Measurements from ENCODE around the gene ADO.
A peak's percentile ranks its signal among the peaks of the same experiment; 100 is the strongest.
"Not testable (repeated sequence)": the region's sequence is repeated elsewhere in the genome, so short reads cannot be mapped to it uniquely, and the experiment has no call there.

ADO gene

DNA sequence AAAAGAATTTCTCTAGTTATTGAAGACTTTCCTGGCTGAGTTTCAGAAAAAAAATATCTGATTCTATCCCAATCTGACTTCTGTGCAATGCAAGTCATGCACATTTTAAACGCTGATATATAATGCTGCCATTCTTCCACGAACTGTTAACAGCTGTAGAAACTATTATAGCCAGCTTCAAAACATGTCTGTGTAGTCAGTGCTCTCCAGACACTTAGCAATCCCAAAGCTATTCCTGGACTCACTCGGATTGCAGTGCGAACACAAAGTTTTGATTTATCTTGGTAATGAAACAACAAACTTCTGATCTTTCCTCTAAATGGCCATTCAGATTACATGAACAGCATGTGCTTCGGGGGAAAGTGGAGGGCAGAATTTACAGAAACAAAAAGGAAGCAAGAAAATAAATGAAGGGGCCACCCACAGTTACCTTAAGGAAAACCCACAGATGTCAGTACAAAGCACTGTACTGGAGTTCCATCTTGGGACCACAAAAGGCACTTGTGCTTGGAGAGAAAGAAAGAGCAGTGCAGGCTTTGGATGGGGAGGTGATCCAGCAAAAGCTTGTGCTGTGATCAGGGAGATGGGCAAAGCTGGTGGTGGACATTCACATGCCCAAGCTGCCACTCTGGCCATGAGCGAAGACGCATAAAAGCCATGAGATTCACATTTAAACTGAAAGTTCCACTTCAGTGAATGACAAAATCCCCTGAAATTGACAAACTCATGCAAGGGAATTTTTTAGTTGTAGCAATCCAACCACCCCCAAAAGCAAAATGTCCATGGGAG is 32.1 kb upstream of the ADO start:
- Mint-ChIP-seq H3K27me3 (peaks cover 15% of the 10 kb centered on the region), H3K4me1 (no peaks in the 10 kb centered on the region), H3K27ac (ENCODE audit: low read depth) (no peak overlapping the region), H3K36me3 (ENCODE audit: insufficient read depth) (peaks cover 2% of the 10 kb centered on the region), H3K4me3 (no peak overlapping the region), H3K9me3 (no peaks in the 10 kb centered on the region)
- DNase-seq (ENCODE audit: low spot score in 2 of 2) (no peak), ATAC-seq (replicated peaks; ENCODE audit: extremely low read depth, poor library complexity, severe bottlenecking) (no peak)

DNA sequence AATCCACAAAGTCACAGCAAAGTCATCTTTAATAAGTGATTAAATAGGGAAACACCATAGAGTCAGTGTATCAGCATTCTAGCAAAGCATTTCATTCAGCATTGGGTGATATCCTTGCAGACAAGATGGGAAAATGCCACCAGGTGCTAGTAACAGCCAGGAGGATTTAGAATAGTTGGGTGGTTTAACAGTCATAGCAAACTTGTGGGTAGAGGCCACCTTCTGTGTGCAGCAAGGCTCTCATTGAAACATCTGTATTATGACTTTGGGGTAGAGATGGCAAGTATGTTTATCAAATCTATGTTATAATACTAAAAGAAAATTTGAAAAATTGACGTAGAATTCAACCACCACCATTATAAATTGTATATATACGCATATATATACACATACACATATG is 26.4 kb upstream of the ADO start:
- H3K27me3 Mint-ChIP-seq, result peaks cover 2% of the 10 kb centered on the region
- peak overlapping the region; percentile 32 for H3K27ac Mint-ChIP-seq (ENCODE audit: low read depth)
- H3K36me3 Mint-ChIP-seq (ENCODE audit: insufficient read depth), result no peaks in the 10 kb centered on the region
- H3K9me3 Mint-ChIP-seq, result no peaks in the 10 kb centered on the region
- peaks cover 21% of the 10 kb centered on the region for H3K4me1 Mint-ChIP-seq
- H3K4me3 Mint-ChIP-seq, result no peak overlapping the region
- ATAC-seq (replicated peaks; ENCODE audit: extremely low read depth, poor library complexity, severe bottlenecking) (no peak), DNase-seq (ENCODE audit: low spot score in 2 of 2) (no peak)

DNA sequence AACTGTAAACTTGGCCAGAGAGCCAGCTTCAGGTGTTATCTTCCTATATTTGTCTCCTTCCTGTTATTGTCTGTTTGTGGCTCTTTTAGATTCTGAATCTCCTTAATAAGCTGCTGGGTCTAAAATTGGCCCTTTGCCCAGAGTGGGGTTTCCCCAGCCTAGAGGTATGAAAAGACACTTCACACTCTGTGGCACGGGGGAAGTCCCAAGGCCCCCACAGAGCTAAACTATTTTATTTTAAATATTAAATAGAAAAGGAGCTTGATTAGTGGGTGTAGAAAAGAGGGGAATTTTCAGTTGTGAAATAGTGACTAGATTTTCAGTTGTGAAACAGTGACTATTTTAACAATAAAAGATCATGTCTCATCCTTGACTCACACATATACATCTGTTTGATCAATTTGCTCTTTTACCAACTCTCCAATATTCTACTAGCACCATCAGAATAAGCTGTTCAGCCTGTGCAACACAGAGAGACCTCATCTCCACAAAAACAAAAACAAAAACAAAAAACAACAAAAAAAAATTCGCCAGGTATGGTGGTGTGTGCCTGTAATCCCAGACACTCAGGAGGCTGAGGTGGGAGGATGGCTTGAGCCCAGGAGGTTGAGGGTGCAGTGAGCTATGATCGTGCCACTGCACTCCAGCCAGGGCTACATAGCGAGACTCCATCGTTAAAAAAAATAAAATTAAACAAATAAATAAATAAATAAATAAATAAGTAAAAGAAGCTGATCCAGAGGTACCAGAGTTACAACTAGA is 24.9 kb upstream of the ADO start:
- ATAC-seq (replicated peaks; ENCODE audit: extremely low read depth, poor library complexity, severe bottlenecking), result peak; percentile 99
- Mint-ChIP-seq H3K27ac (ENCODE audit: low read depth) (peak overlapping the region; percentile 32), H3K4me3 (peak overlapping the region; percentile 1)

DNA sequence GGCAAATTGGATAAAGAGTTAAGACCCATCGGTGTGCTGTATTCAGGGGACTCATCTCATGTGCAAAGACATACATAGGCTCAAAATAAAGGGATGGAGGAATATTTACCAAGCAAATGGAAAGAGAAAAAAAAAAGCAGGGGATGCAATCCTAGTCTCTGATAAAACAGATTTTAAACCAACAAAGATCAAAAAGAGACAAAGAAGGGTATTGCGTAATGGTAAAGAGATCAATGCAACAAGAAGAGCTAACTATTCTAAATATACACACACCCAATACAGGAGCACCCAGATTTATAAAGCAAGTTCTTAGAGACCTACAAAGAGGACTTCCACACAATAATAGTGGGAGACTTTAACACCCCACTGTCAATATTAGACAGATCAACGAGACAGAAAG is 20.0 kb upstream of the ADO start:
- H3K9me3 Mint-ChIP-seq; ATAC-seq (replicated peaks; ENCODE audit: extremely low read depth, poor library complexity, severe bottlenecking); H3K4me1 Mint-ChIP-seq; H3K27me3 Mint-ChIP-seq; H3K4me3 Mint-ChIP-seq; DNase-seq (ENCODE audit: low spot score in 2 of 2); H3K36me3 Mint-ChIP-seq (ENCODE audit: insufficient read depth); H3K27ac Mint-ChIP-seq (ENCODE audit: low read depth): not testable (repeated sequence)

More for the DNA sequence above, 24.9 kb upstream of the ADO start:
- Mint-ChIP-seq H3K36me3 (ENCODE audit: insufficient read depth) (no peaks in the 10 kb centered on the region), H3K9me3 (peaks cover 1% of the 10 kb centered on the region), H3K27me3 (no peaks in the 10 kb centered on the region), H3K4me1 (peaks cover 21% of the 10 kb centered on the region)
- peak; percentile 58 to 86 for DNase-seq (ENCODE audit: low spot score in 2 of 2)

DNA sequence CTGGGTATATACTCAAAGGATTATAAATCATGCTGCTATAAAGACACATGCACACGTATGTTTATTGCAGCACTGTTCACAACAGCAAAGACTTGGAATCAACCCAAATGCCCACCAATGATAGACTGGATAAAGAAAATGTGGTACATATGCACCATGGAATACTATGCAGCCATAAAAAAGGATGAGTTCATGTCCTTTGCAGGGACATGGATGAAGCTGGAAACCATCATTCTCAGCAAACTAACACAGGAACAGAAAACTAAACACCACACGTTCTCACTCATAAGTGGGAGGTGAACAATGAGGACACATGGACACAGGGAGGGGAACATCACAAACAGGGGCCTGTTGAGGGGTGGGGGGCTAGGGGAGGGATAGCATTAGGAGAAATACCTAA is 16.2 kb upstream of the ADO start:
- H3K9me3 Mint-ChIP-seq; H3K4me1 Mint-ChIP-seq; H3K4me3 Mint-ChIP-seq; H3K27ac Mint-ChIP-seq (ENCODE audit: low read depth); DNase-seq (ENCODE audit: low spot score in 2 of 2); ATAC-seq (replicated peaks; ENCODE audit: extremely low read depth, poor library complexity, severe bottlenecking); H3K36me3 Mint-ChIP-seq (ENCODE audit: insufficient read depth): not testable (repeated sequence)
- peaks cover 11% of the 10 kb centered on the region for H3K27me3 Mint-ChIP-seq

DNA sequence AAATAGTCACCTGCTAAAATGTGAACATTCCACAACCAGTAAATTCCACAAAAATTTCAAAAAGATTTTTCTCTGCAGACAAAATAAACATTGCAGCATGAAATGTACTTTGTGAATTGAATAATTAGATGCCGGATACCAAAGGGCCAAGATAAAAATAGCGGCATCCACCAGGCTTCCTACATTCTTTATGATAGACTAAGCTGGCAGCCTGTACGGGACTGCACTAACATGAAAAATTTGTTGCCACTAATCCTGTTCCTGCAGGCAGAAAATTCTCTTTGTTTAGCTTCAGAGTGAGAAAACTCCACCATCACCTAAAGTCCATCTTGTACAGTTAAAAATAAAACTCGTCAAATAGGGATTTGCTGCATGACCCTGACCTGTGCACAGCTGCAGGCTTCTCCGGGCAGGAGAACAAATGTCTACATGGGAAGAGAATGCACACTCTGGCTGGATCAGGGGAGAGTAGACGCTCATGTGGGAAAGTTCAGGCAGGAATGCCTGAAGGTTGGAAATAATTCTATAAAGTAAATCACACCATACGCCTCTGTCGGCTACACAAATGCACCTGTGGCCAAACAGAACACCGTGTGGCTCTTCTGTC is 15.6 kb upstream of the ADO start:
- H3K4me3 Mint-ChIP-seq, result no peak overlapping the region
- no peaks in the 10 kb centered on the region for H3K36me3 Mint-ChIP-seq (ENCODE audit: insufficient read depth)
- peaks cover 11% of the 10 kb centered on the region for H3K27me3 Mint-ChIP-seq
- no peaks in the 10 kb centered on the region for H3K4me1 Mint-ChIP-seq
- H3K27ac Mint-ChIP-seq (ENCODE audit: low read depth), result no peak overlapping the region
- DNase-seq (ENCODE audit: low spot score in 2 of 2) (no peak), ATAC-seq (replicated peaks; ENCODE audit: extremely low read depth, poor library complexity, severe bottlenecking) (no peak)
- H3K9me3 Mint-ChIP-seq, result peaks cover 9% of the 10 kb centered on the region

DNA sequence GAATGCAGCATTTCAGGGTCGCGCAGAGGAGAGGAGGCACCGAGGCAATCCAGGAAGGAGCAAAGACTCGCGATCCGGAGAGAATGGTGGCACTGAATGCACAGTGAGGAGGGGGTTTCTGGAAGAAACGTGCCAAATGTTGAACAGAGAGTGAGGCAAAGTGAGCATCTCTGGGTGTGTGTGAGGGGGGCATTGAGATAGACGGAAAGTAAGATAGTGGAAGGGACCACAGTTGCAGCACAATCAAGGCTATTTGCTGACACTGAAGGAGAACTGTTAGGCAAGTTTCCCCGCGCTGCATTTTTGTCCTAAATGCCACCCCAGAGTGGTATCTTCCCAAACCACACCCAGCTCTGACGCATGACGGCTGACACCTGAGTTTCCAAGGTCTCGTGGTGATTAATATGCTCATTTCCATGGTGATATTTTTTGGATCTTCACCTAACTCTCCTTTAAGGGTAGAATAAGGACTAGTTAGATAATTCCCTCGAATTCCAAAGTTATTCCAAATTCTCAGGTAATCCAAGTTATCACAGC is 14.4 kb upstream of the ADO start:
- H3K27ac Mint-ChIP-seq (ENCODE audit: low read depth), result no peak overlapping the region
- ATAC-seq (replicated peaks; ENCODE audit: extremely low read depth, poor library complexity, severe bottlenecking) (no peak), DNase-seq (ENCODE audit: low spot score in 2 of 2) (no peak)
- no peak overlapping the region for H3K4me3 Mint-ChIP-seq
- peaks cover 3% of the 10 kb centered on the region for H3K9me3 Mint-ChIP-seq
- H3K27me3 Mint-ChIP-seq, result peaks cover 16% of the 10 kb centered on the region
- no peaks in the 10 kb centered on the region for H3K4me1 Mint-ChIP-seq
- no peaks in the 10 kb centered on the region for H3K36me3 Mint-ChIP-seq (ENCODE audit: insufficient read depth)

DNA sequence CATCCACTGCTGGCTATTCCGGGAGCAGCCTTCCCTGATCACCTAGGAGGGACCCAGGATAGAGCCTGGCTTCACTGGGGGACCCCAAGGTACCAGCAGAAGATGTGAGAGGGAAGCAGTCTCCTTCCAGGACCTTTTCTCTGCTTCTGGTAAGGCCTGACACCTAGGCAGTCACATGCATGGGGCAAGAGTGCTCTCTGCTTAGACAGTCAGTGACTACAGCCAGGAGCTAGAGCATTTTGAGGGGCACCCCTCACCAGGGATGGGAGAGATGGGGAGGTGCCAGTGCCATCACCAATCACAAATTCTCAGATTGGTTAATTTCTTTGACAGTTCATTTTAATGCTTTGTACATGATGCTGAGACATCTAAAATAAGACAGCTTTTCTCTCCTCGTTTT is 13.9 kb upstream of the ADO start:
- no peak for DNase-seq (ENCODE audit: low spot score in 2 of 2)
- Mint-ChIP-seq H3K4me1 (no peaks in the 10 kb centered on the region), H3K4me3 (no peak overlapping the region), H3K27ac (ENCODE audit: low read depth) (no peak overlapping the region), H3K27me3 (peaks cover 20% of the 10 kb centered on the region), H3K36me3 (ENCODE audit: insufficient read depth) (no peaks in the 10 kb centered on the region), H3K9me3 (no peaks in the 10 kb centered on the region)
- ATAC-seq (replicated peaks; ENCODE audit: extremely low read depth, poor library complexity, severe bottlenecking), result no peak

DNA sequence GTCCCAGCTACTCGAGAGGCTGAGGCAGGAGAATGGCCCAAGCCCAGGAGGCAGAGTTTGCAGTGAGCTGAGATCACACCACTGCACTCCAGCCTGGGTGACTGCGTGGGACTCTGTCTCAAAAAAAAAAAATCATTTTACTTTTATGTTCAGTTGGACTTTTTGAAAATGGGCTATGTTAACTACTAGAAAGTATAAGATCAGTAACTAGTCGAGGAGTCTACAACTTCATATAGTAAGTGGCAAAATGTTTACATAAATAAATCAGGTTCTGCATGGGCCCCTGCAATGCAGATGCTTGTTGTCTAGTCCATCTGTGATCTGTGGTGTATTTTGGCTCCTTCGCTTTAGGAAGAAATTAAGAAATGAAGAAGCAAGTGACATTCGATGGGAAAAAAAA is 12.3 kb upstream of the ADO start:
- no peak for DNase-seq (ENCODE audit: low spot score in 2 of 2)
- H3K27me3 Mint-ChIP-seq, result peaks cover 32% of the 10 kb centered on the region
- H3K9me3 Mint-ChIP-seq, result no peaks in the 10 kb centered on the region
- no peak overlapping the region for H3K4me3 Mint-ChIP-seq
- no peaks in the 10 kb centered on the region for H3K36me3 Mint-ChIP-seq (ENCODE audit: insufficient read depth)
- ATAC-seq (replicated peaks; ENCODE audit: extremely low read depth, poor library complexity, severe bottlenecking), result no peak
- H3K27ac Mint-ChIP-seq (ENCODE audit: low read depth), result no peak overlapping the region
- no peaks in the 10 kb centered on the region for H3K4me1 Mint-ChIP-seq

DNA sequence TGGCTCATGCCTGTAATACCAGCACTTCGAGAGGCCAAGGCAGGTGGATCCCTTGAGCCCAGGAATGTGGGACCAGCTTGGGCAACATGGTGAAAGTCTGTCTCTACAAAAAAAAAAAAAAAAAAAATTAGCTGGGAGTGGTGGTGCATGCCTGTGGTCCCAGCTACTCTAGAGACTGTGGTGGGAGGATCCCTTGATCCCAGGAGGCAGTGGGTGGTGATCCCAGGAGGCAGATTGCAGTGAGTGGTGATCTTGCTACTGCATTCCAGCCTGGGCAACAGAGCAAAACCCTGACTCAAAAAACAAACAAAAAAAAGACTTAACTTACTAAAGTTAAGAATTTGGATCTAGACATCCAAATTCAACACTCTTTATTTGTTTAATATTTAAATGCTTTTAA is 10.2 kb upstream of the ADO start:
- Mint-ChIP-seq H3K9me3 (no peaks in the 10 kb centered on the region), H3K36me3 (ENCODE audit: insufficient read depth) (no peaks in the 10 kb centered on the region), H3K4me1 (no peaks in the 10 kb centered on the region), H3K27ac (ENCODE audit: low read depth) (no peak overlapping the region), H3K4me3 (no peak overlapping the region), H3K27me3 (peaks cover 48% of the 10 kb centered on the region)
- DNase-seq (ENCODE audit: low spot score in 2 of 2) (no peak), ATAC-seq (replicated peaks; ENCODE audit: extremely low read depth, poor library complexity, severe bottlenecking) (no peak)

DNA sequence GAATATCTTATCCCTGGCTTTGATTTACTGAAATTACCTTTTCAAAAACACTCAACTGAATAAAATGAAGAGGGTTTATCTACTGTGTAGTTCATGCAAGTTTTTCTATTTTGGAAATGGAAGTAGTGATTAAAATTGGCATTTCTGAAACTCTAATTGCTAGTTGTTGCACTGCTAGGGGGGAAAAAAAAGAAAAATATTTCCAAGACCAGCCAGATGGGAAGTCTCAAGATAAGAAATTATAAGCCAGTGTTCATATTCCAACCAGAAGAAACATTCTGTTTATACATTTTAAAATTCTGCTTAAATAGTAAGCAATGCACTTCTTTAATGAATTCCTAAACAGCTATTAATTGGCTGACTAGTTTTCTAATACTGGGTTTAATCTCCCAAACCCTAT is 9.4 kb upstream of the ADO start:
- Mint-ChIP-seq H3K36me3 (ENCODE audit: insufficient read depth) (no peaks in the 10 kb centered on the region), H3K27me3 (peaks cover 43% of the 10 kb centered on the region), H3K4me1 (no peaks in the 10 kb centered on the region), H3K27ac (ENCODE audit: low read depth) (no peak overlapping the region), H3K9me3 (no peaks in the 10 kb centered on the region), H3K4me3 (no peak overlapping the region)
- DNase-seq (ENCODE audit: low spot score in 2 of 2) (no peak), ATAC-seq (replicated peaks; ENCODE audit: extremely low read depth, poor library complexity, severe bottlenecking) (no peak)

DNA sequence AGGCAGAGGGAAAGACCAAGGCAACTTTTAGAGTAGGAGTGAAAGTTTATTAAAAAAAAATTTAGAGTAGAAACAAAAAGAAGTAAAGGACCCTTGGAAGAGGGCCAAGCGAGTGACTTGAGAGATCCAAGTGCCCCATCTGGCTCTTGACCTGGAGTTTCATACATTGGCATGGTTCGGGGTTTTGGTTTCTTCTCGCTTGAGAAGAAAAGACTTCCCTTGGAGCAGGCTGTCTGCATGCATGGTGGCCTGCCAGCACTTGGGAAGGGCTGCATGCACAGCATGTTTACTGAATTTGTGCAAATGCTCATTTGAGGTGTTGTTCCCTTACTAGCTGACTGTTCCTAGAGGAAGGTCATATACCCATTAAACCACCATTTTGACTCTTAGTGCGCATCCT is 8.8 kb upstream of the ADO start:
- DNase-seq (ENCODE audit: low spot score in 2 of 2) (no peak), ATAC-seq (replicated peaks; ENCODE audit: extremely low read depth, poor library complexity, severe bottlenecking) (no peak)
- no peaks in the 10 kb centered on the region for H3K36me3 Mint-ChIP-seq (ENCODE audit: insufficient read depth)
- no peak overlapping the region for H3K27ac Mint-ChIP-seq (ENCODE audit: low read depth)
- H3K9me3 Mint-ChIP-seq, result no peaks in the 10 kb centered on the region
- peaks cover 43% of the 10 kb centered on the region for H3K27me3 Mint-ChIP-seq
- H3K4me3 Mint-ChIP-seq, result no peak overlapping the region
- H3K4me1 Mint-ChIP-seq, result no peaks in the 10 kb centered on the region

All from central memory CD8-positive, alpha-beta T cell (primary cell).